GM23248 (cell line): ENCODE results near the gene FAM193B.

ENCODE experiments used
- EZH2 ChIP-seq: fragments of 200-600 bp; sonication (generic); IDR thresholded peaks from 2 replicates; pipeline ENCODE4 v1.6.1; 2018; ENCODE audit warnings: antibody characterized with exemption, mild to moderate bottlenecking; ENCODE audit not compliant: insufficient read depth, poor library complexity, severe bottlenecking
- EZH2phosphoT487 ChIP-seq: fragments of 200-600 bp; sonication (generic); IDR thresholded peaks from 2 replicates; pipeline ENCODE4 v1.6.1; 2018; ENCODE audit warnings: antibody characterized with exemption, moderate library complexity, mild to moderate bottlenecking, low read depth; ENCODE audit not compliant: insufficient read depth

- TF ChIP-seq EZH2phosphoT487 (no peak), EZH2 (no peak)
These were observed 21.1 kb upstream of the FAM193B start for GRCh38 chr5:177575488-177575887.
